HepG2 (cell line): ENCODE data around the gene SLX9. TPM values are rescaled to one million over a fixed set of nuclear protein-coding genes. Genes with fewer than 3 reads are reported as not detected.
A peak's percentile ranks its signal among the peaks of the same experiment; 100 is the strongest.

Experiments used
- BHLHE40 ChIP-seq: IDR thresholded peaks from 2 replicates; pipeline ENCODE4 v1.6.1; 2011; ENCODE audit warnings: low read length, improper control_type of control experiment
- CBX5 ChIP-seq: sonication (generic); formaldehyde crosslinking; IDR thresholded peaks from 2 replicates; pipeline ENCODE4 v1.4.0; 2020; ENCODE audit warnings: missing genetic modification reagents, borderline replicate concordance
- CTCF ChIP-seq: sonication (generic); formaldehyde crosslinking; IDR thresholded peaks from 2 replicates; pipeline ENCODE4 v1.5.0; 2020; ENCODE audit warnings: mild to moderate bottlenecking, missing genetic modification reagents, moderate library complexity
- ELF1 ChIP-seq: sonication (generic); formaldehyde crosslinking; IDR thresholded peaks from 2 replicates; pipeline ENCODE4 v1.4.0; 2020; ENCODE audit warnings: missing genetic modification reagents
- GPBP1L1 ChIP-seq: sonication (generic); formaldehyde crosslinking; IDR thresholded peaks from 2 replicates; pipeline ENCODE4 v1.5.0; 2020; ENCODE audit warnings: mild to moderate bottlenecking, missing genetic modification reagents
- HIC2 ChIP-seq: sonication (generic); formaldehyde crosslinking; IDR thresholded peaks from 2 replicates; pipeline ENCODE4 v1.9.0; 2022; ENCODE audit warnings: low read depth, missing genetic modification reagents
- HOXA3 ChIP-seq: sonication (generic); formaldehyde crosslinking; IDR thresholded peaks from 2 replicates; pipeline ENCODE4 v1.5.0; 2020; ENCODE audit warnings: missing genetic modification reagents
- KLF16 ChIP-seq, 2 experiments: sonication (generic) in 1 of 2; formaldehyde crosslinking in 1 of 2; IDR thresholded peaks; 2 replicates each; pipeline versions ENCODE4 v1.6.1 to v1.8.0; 2016 to 2023; ENCODE audit warnings: missing genetic modification reagents in 2 of 2, missing compliant biosample characterization in 1 of 2
- NR2F1 ChIP-seq, 2 experiments: fragments of 450-650 bp in 1 of 2; formaldehyde crosslinking in 1 of 2; IDR thresholded peaks; 2 replicates each; pipeline versions ENCODE4 v1.5.0 to v1.6.1; 2016 to 2020; ENCODE audit warnings: mild to moderate bottlenecking in 1 of 2, missing compliant biosample characterization in 1 of 2, missing genetic modification reagents in 1 of 2, moderate library complexity in 1 of 2
- NR2F2 ChIP-seq: IDR thresholded peaks from 2 replicates; pipeline ENCODE4 v1.6.1; 2012; ENCODE audit warnings: low read depth, inconsistent platforms, borderline replicate concordance
- RCOR2 ChIP-seq: IDR thresholded peaks from 2 replicates; pipeline ENCODE4 v1.6.1; 2016; ENCODE audit warnings: missing biosample characterization, missing genetic modification reagents
- REPIN1 ChIP-seq: sonication (generic); formaldehyde crosslinking; IDR thresholded peaks from 2 replicates; pipeline ENCODE4 v1.8.0; 2022; ENCODE audit warnings: missing genetic modification reagents, low read depth, mild to moderate bottlenecking, borderline replicate concordance
- SNRNP70 ChIP-seq: fragments of 200-400 bp; formaldehyde crosslinking; IDR thresholded peaks from 2 replicates; pipeline ENCODE4 v1.6.1; 2017; ENCODE audit warnings: mild to moderate bottlenecking, low read depth, low read length, moderate library complexity
- TERF1 ChIP-seq: sonication (generic); formaldehyde crosslinking; IDR thresholded peaks from 2 replicates; pipeline ENCODE4 v1.8.0; 2022; ENCODE audit warnings: mild to moderate bottlenecking, missing genetic modification reagents, moderate library complexity
- ZFP36 ChIP-seq: fragments of 150-350 bp; IDR thresholded peaks from 2 replicates; pipeline ENCODE4 v1.6.1; 2018; ENCODE audit warnings: borderline replicate concordance, low read length, low read depth; ENCODE audit not compliant: partially characterized antibody
- ZNF280D ChIP-seq: sonication (generic); formaldehyde crosslinking; IDR thresholded peaks from 2 replicates; pipeline ENCODE4 v1.5.1; 2020; ENCODE audit warnings: mild to moderate bottlenecking, missing genetic modification reagents
- ZNF414 ChIP-seq: sonication (generic); formaldehyde crosslinking; IDR thresholded peaks from 2 replicates; pipeline ENCODE4 v1.5.0; 2020; ENCODE audit warnings: missing genetic modification reagents
- polyA plus RNA-seq, 8 experiments: library from polyadenylated mRNA; depleted of rRNA in 3 of 8; stranded (reverse) in 7 of 8; unstranded in 1 of 8; fragments of >200 nt; fragmentation: Illumina TruSeq in 4 of 8; extraction: Trizol in 4 of 8; gene quantifications; 2 replicates each; pipeline versions ENCODE4 v1.2.1 to v1.2.3, GENCODE V29; 2011 to 2016; ENCODE audit warnings: low read depth in 4 of 8, missing spikeins in 1 of 8, mixed read lengths in 1 of 8; ENCODE audit not compliant: insufficient read depth in 1 of 8
- total RNA-seq, 5 experiments: library from RNA; depleted of rRNA; stranded (reverse); fragments of >200 nt; fragmentation: Illumina TruSeq; extraction: Trizol; gene quantifications; 2 replicates each; pipeline ENCODE4 v1.2.3, GENCODE V29; 2016; ENCODE audit warnings: low read depth in 1 of 5

Gene SLX9
- total and polyA plus RNA-seq, 2 of the 13 experiments (the other 11 are each of a cell fraction or from before 2014, with no cell fraction given) = 21.0 to 47.1 TPM

GRCh38 chr21:44949779-44950198 lies 10.0 kb downstream of the SLX9 start (continued):
- TF ChIP-seq TERF1 (no peak), CBX5 (CRISPR knock-in tag) (peak; percentile 53; the same call in 1 of the 2 replicates), CTCF (CRISPR knock-in tag) (peak; percentile 98), NR2F1 (CRISPR knock-in tag; IDR thresholded peaks at IDR 0.05) (0 out of 4 replicates have a peak, but pooled peaks of 1 of the 2 experiments have one; percentile 8), RCOR2 (CRISPR knock-in tag) (no peak), HIC2 (CRISPR knock-in tag) (no peak), HOXA3 (CRISPR knock-in tag) (peak; percentile 58; the same call in 1 of the 2 replicates), ZNF414 (CRISPR knock-in tag) (no peak), ZNF280D (CRISPR knock-in tag) (no peak), BHLHE40 (0 out of 2 replicates have a peak, but pooled peaks have one; percentile 19), NR2F2 (no peak), GPBP1L1 (CRISPR knock-in tag) (no peak), REPIN1 (CRISPR knock-in tag) (no peak), SNRNP70 (no peak), ZFP36 (no peak), KLF16 (CRISPR knock-in tag; IDR thresholded peaks at IDR 0.05) (no peak), ELF1 (0 out of 2 replicates have a peak, but pooled peaks have one; percentile 17)
